Superior temporal gyrus (tissue), 1 donor: ENCODE measurements around the gene PACRG.
A peak's percentile ranks its signal among the peaks of the same experiment; 100 is the strongest.

ENCODE experiments used
- DNase-seq: peaks from one replicate; pipeline ENCODE4 v3.0.0-alpha.2; 2016; ENCODE audit errors: extremely low spot score

Gene PACRG

GRCh38 chr6:163333701-163334663 is 606.2 kb downstream of the PACRG start:
- DNase-seq: no peak

DNA sequence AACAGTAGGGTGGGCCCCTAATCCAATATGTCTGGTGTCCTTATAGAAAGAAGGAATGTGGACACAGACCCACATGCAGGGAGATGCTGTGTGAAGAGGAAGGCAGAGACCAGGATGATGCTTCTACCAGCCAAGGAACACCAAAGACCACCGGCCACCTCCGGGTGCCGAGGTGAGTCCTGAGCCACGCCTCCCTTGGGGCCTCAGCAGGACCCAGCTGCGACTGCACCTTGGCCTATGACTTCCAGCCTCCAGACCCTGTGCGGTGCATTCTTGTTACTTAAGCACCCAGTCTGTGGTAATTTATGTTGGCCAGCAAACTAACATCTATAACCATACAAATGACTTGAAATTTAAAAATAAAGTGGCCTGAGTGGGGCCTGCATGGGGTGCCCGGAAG is 607.3 kb downstream of the PACRG start:
- DNase-seq: no peak

DNA sequence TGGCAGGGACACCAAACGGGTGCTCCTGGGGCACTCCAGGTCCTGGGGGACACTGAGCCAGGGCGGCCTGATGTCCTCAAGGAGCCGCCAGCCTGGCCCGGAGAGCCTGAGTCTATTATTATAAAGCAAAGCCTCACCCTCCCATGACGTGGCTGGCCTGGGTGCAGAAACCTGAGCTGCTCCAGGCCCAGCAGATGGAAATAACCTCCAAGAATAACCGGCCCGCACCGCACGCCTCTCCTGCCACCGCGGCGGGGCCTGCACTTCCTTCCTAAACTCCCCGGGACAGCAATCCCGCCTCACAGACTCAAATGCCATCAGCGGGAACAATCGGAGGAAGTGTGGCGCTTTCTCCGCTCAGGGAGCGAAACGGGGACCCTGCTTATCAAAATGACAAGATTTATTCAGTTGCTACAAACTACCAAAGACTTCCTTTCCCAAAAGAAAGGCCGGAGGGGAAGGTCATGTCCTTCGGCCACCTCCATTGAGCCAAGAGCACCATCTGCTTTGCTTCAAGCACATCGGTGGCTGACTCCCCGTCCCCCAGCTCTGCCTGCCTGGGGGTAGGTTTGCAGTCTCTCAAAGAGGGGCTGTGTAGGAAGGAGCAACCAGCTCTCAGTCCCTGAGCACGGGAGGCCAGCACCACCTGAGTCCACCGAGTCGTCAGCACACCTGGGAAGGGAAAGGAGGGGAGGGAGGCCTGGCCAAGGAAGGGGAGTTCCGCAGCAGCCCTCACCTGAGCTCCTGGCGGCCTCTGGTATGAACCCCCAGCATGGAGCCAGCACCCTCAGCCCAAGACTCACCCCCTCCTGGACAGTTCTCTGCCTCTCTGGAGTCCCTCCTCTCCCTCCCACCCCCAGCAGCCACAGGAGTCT is 608.1 kb downstream of the PACRG start:
- DNase-seq: no peak

GRCh38 chr6:163336961-163337360 is 609.2 kb downstream of the PACRG start:
- no peak for DNase-seq

DNA sequence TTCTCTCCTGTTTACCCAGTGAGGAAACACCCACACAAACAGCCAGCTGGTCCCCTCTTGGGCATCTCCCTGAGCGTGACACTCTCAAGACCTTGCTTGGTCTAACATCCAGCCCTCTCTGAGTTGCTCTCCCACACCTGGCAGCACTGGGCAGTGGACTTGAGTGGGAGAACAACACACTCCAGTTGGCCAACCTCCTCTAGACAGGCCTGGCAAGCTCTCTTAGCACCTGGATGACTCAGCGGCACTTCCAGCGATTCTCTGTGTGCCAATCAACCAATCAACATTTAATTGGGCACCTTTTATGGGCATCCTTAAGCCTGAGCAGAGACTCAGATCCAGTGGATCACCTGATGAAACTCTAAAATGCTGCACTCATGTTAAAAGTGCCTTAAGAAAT is 610.2 kb downstream of the PACRG start:
- peak; percentile 28 for DNase-seq

DNA sequence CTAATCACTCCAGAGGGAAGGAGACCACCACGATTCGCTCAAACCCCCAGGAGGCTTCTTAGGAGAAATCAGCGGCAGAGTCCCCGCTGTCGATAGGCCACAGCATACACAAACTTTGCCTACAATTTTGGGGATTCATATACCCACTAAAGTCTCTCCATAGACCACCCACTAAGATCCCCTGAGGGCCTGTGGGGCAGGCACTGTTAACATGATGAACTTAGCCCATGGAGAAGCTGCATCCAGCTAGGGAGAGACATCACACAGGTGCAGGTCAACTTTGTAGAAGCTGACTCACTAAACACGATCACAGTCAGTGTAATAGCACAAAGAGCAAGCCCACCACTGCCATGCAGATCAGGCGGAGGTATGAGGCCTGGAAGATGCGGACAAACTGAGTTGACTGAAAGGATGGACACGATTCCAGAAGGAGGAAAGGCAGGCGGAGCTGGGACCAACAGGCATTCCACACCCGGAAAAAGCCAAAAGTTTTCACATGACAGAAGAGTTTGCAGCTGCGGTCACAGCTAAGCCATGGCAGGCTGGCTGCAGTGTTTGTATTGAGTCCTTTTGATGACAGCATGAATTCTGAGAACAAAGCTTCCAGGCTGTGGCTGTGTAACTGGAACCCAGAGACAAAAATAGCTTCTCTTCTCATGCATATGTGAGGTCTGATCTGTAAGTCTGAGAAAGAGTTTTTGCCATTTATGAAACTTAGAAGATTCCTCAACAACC is 611.1 kb downstream of the PACRG start:
- DNase-seq: peak; percentile 97

- no peak for DNase-seq
These were observed 611.7 kb downstream of the PACRG start for GRCh38 chr6:163339466-163339865.

DNA sequence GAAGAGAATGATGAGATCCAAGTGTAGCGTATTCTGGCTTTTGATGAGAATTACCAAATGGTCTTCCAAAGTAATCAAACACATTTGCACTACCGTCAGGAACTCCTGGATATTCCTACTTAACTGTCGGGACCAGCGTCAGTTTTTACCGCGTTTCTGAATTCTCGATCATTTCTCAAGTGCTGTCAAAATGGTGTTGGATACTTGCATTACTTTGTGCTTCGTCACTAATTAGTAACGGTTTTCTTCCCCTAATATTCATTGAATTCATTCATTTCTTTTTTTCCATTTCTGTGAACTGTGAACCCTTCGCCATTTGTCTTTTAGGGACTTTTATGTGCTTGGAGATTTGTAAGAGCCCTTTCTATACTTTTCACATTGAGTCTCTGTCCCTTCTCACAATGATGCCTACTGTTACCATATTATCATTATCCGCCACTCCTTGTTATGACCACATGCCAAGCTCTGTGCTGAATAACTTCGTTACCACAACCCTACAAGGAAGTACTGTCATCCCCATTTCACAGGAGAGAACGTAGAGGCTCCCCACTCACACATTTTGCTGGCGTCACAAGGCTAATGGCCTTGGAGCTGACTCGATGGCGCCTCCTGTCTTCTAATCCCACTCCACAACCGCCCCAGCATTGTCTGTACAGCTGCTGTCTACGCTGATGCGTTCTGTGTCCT is 612.6 kb downstream of the PACRG start:
- DNase-seq: no peak

GRCh38 chr6:163341224-163342061 is 613.7 kb downstream of the PACRG start:
- no peak for DNase-seq

DNA sequence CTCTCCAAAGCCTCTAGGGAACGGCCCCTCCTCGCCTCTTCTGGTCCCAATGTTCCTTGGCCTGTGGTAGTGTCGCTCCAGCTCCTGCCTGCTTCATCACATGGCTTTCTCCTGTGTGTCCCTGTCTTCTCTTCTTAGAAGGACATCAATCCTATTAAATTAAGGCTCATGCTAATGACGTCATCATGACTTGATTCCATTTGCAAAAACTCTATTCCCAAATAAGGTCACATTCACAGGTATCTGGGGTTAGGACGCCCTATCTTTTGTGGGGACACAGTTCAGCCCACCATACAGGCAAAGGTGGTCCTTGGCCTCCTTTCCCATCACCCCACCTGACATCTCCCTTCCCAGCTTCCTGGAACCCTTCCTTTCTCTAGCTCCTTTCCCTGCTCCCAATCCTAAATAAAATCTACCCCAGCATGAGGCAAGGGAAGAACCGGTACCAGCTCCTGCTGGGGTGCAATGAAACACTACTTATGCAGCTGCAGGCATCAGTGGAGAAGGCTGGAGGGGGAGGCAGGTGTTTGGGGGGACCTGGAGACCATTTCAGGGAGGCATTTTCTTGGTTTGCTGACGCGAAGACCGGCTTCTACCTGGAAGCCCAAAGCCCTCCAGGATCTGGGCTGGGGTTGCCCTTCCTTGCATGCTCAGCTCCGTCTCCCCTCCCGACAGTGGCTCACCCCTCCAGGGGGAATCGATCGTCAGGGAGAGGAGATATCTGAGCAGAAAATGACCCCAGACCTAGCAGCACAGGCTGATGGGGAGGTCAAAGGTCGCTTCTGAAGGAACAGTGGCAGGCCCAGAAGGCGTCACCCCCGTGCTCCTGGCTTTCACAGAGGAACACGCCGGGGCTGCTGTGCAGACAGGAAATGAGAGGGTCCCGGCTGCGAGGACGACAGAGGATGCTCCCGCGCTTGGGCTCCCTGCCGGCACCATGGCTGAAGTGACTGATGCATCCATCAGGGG is 615.1 kb downstream of the PACRG start:
- no peak for DNase-seq

- DNase-seq: no peak
These were observed 615.8 kb downstream of the PACRG start for GRCh38 chr6:163343609-163344008.

DNA sequence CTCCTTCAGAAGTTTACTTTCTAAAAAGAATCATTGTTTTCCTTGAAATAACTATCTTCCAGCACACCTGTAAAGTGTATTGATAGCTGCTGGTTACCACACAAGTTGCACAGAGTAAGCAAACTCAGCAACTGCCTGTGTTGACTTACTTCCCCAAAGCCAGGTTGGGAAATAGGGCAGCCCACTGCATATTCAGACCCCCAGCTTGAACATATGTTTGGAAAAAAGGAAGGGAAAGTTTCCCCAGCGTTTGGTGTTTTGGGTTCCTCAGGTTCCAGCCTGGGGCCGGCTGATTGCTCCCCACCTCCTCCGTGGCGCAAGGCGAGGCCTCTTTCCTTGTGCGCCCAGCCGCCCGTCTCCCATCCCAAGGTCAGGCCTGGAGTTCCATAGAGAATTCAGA is 616.6 kb downstream of the PACRG start:
- no peak for DNase-seq

GRCh38 chr6:163345931-163346330 is 618.2 kb downstream of the PACRG start:
- no peak for DNase-seq

GRCh38 chr6:163346497-163346961 is 618.8 kb downstream of the PACRG start:
- peak; percentile 81 for DNase-seq

DNA sequence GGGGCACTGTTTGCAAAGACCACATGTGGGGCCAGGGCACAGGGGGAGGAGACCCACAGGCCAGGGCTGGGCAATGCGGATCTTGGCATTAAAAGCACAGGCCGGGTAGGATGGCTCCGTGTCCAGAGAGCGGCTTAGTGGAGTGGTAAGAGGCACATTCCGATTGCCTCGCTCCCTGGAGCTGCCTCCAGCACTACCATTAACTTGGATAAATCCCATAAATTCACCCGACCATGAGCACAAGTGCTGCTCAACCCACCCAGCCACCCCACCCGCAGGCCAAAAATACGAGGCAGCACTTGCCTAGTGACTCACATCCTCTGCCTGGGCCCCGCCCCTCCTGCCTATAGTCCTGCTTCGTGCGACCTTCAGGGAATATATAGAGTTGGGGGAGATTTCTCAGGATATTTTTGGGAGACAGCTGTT is 619.3 kb downstream of the PACRG start:
- DNase-seq: no peak

DNA sequence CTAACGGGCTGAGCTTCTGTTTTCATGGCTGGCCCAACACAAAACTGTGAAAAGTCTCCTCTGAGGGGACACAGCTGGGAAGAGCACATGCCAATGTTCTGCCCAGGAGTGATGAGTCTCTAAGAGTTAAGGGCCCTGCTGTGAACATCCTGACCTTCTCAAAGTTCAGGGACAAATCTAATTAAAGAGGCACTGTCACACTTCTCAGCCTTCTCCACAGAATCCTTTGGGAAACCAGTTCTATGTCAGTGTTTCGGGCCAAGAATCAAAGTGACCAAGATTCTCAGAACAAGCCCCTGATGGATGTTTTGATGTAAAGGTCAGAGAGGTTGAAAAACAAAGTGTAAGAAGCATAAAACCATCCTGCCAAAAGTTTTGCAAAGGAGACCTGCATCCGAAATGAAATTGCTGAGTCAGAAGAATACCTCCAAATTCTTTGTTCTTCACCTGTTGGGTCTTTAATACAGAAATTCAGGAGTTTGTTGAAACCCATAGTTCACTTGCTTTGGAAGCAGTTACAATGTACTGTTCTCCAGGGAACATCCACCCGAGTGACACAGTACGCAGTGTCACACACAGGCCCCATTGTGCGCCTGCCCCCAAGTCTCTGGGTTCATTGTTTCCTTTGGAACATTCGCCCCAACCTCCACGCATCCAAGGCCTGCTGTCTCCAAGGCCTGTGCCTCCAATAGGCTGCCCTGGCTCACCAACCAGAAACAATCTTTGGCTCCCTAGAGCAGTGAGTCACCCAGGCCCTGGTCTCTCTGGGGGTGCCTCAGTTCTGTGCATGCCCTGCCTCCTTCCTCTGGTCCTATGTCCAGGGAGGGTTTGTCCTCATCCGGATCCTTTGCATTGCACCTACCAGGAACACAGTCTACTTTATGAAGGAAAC is 621.3 kb downstream of the PACRG start:
- peak; percentile 97 for DNase-seq

GRCh38 chr6:163349696-163350095 is 621.9 kb downstream of the PACRG start:
- DNase-seq: peak; percentile 47

- DNase-seq: peak; percentile 65
These were observed 623.2 kb downstream of the PACRG start for GRCh38 chr6:163351013-163351412.
